Type B pancreatic cell (in vitro differentiated cells): Measurements from ENCODE around the gene ARHGAP6. TPM values are rescaled to one million over a fixed set of nuclear protein-coding genes. Genes with fewer than 3 reads are reported as not detected.
"Not testable (repeated sequence)": the region's sequence is repeated elsewhere in the genome, so short reads cannot be mapped to it uniquely, and the experiment has no call there.

Source experiments
- DNase-seq: peaks from one replicate; pipeline ENCODE4 v3.0.0; 2021; ENCODE audit warnings: mixed read lengths; ENCODE audit not compliant: unreplicated experiment; ENCODE audit errors: extremely low spot score
- H3K27ac Mint-ChIP-seq: 2 replicates; pipeline ENCODE4 v1.8.0; 2021; ENCODE audit warnings: mild to moderate bottlenecking, mixed read lengths
- H3K27me3 Mint-ChIP-seq: 2 replicates; pipeline ENCODE4 v1.8.0; 2021; ENCODE audit warnings: mixed read lengths
- H3K36me3 Mint-ChIP-seq: 2 replicates; pipeline ENCODE4 v1.8.0; 2021; ENCODE audit warnings: mixed read lengths
- H3K4me1 Mint-ChIP-seq: one replicate; pipeline ENCODE4 v1.8.0; 2021; ENCODE audit warnings: mixed read lengths; ENCODE audit not compliant: unreplicated experiment
- H3K4me3 Mint-ChIP-seq: 2 replicates; pipeline ENCODE4 v1.8.0; 2021; ENCODE audit warnings: mild to moderate bottlenecking, mixed read lengths
- H3K9me3 Mint-ChIP-seq: 2 replicates; pipeline ENCODE4 v1.8.0; 2021; ENCODE audit warnings: mixed read lengths
- CTCF ChIP-seq: fragments of 200-600 bp; sonication (generic); conservative IDR thresholded peaks from 2 replicates; pipeline ENCODE4 v1.5.0; 2021; ENCODE audit warnings: antibody characterized with exemption, mild to moderate bottlenecking
- total RNA-seq: library from RNA; stranded (reverse); gene quantifications from 2 replicates; pipeline ENCODE4 v1.2.1, GENCODE V29; 2021; ENCODE audit warnings: low replicate concordance

The ARHGAP6 gene
- total RNA-seq, 1 donor from 2014 or later: 10.1 TPM

GRCh38 chrX:11619441-11619840, 46.3 kb downstream of the ARHGAP6 start:
- Mint-ChIP-seq H3K36me3 (peaks cover 3% of the 10 kb centered on the region), H3K4me3 (no peak overlapping the region), H3K9me3 (peaks cover 17% of the 10 kb centered on the region), H3K27me3 (peaks cover 3% of the 10 kb centered on the region), H3K4me1 (no peaks in the 10 kb centered on the region), H3K27ac (no peak overlapping the region)
- no peak for DNase-seq
- no peak for TF ChIP-seq CTCF

GRCh38 chrX:11614253-11614652, 51.5 kb downstream of the ARHGAP6 start:
- H3K27me3 Mint-ChIP-seq: not testable (repeated sequence)

GRCh38 chrX:11611965-11612364, 53.8 kb downstream of the ARHGAP6 start:
- Mint-ChIP-seq H3K4me1 (no peaks in the 10 kb centered on the region), H3K27ac (no peak overlapping the region), H3K4me3 (no peak overlapping the region), H3K27me3 (no peaks in the 10 kb centered on the region), H3K36me3 (no peaks in the 10 kb centered on the region), H3K9me3 (no peaks in the 10 kb centered on the region)
- DNase-seq: no peak
- TF ChIP-seq CTCF: no peak

More at GRCh38 chrX:11614253-11614652, 51.5 kb downstream of the ARHGAP6 start:
- H3K4me3 Mint-ChIP-seq, H3K9me3 Mint-ChIP-seq, DNase-seq, H3K36me3 Mint-ChIP-seq, H3K4me1 Mint-ChIP-seq, H3K27ac Mint-ChIP-seq: not testable (repeated sequence)

GRCh38 chrX:11611161-11611560, 54.6 kb downstream of the ARHGAP6 start:
- TF ChIP-seq CTCF: no peak
- Mint-ChIP-seq H3K4me3 (no peak overlapping the region), H3K27me3 (no peaks in the 10 kb centered on the region), H3K9me3 (no peaks in the 10 kb centered on the region), H3K27ac (no peak overlapping the region), H3K4me1 (no peaks in the 10 kb centered on the region), H3K36me3 (no peaks in the 10 kb centered on the region)
- DNase-seq: no peak

- Mint-ChIP-seq H3K36me3 (no peaks in the 10 kb centered on the region), H3K27ac (no peak overlapping the region), H3K4me1 (no peaks in the 10 kb centered on the region), H3K9me3 (no peaks in the 10 kb centered on the region), H3K4me3 (no peak overlapping the region), H3K27me3 (no peaks in the 10 kb centered on the region)
- TF ChIP-seq CTCF: no peak
- DNase-seq: no peak
Measured at GRCh38 chrX:11609109-11609508, 56.6 kb downstream of the ARHGAP6 start.

GRCh38 chrX:11606408-11606807, 59.3 kb downstream of the ARHGAP6 start:
- TF ChIP-seq CTCF: no peak
- H3K4me1 Mint-ChIP-seq: no peaks in the 10 kb centered on the region
- no peaks in the 10 kb centered on the region for H3K36me3 Mint-ChIP-seq
- no peak for DNase-seq
- H3K27ac Mint-ChIP-seq: no peak overlapping the region
- no peaks in the 10 kb centered on the region for H3K9me3 Mint-ChIP-seq
- no peaks in the 10 kb centered on the region for H3K27me3 Mint-ChIP-seq
- H3K4me3 Mint-ChIP-seq: no peak overlapping the region
